ENCODE measurements around the gene MRRF.

MRRF gene

GRCh38 chr9:122218071-122218934 lies 46.4 kb upstream of the MRRF start:
- TF ChIP-seq TAF1 (IDR thresholded peaks at IDR 0.05; ENCODE audit: borderline replicate concordance, insufficient read depth, low read length) (no peak), FOXP2 (optimal IDR thresholded peaks at IDR 0.05; ENCODE audit: borderline replicate concordance, extremely low read depth, extremely low read length, insufficient read depth) (no peak), POLR2AphosphoS5 (IDR thresholded peaks at IDR 0.05; ENCODE audit: low read depth, low read length) (no peak)

GRCh38 chr9:122218935-122219855 lies 45.5 kb upstream of the MRRF start:
- TF ChIP-seq REST (IDR thresholded peaks at IDR 0.05; ENCODE audit: insufficient read depth in 1 of 2, low read depth in 2 of 2, low read length in 2 of 2) (no peak), TAF1 (IDR thresholded peaks at IDR 0.05; ENCODE audit: borderline replicate concordance, insufficient read depth, low read length) (no peak), SIN3A (IDR thresholded peaks at IDR 0.05; ENCODE audit: borderline replicate concordance, insufficient read depth, low read length) (no peak), FOXP2 (optimal IDR thresholded peaks at IDR 0.05; ENCODE audit: borderline replicate concordance, extremely low read depth, extremely low read length, insufficient read depth) (no peak), POLR2AphosphoS5 (IDR thresholded peaks at IDR 0.05; ENCODE audit: low read depth, low read length) (no peak)

- TF ChIP-seq POLR2AphosphoS5 (IDR thresholded peaks at IDR 0.05; ENCODE audit: low read depth, low read length) (no peak), FOXP2 (optimal IDR thresholded peaks at IDR 0.05; ENCODE audit: borderline replicate concordance, extremely low read depth, extremely low read length, insufficient read depth) (no peak), REST (IDR thresholded peaks at IDR 0.05; ENCODE audit: insufficient read depth in 1 of 2, low read depth in 2 of 2, low read length in 2 of 2) (no peak), SIN3A (IDR thresholded peaks at IDR 0.05; ENCODE audit: borderline replicate concordance, insufficient read depth, low read length) (no peak), TAF1 (IDR thresholded peaks at IDR 0.05; ENCODE audit: borderline replicate concordance, insufficient read depth, low read length) (no peak)
Measured at GRCh38 chr9:122219856-122220672, 44.6 kb upstream of the MRRF start.

GRCh38 chr9:122220673-122221182 lies 44.0 kb upstream of the MRRF start:
- TF ChIP-seq SIN3A (IDR thresholded peaks at IDR 0.05; ENCODE audit: borderline replicate concordance, insufficient read depth, low read length) (no peak), FOXP2 (optimal IDR thresholded peaks at IDR 0.05; ENCODE audit: borderline replicate concordance, extremely low read depth, extremely low read length, insufficient read depth) (no peak), POLR2AphosphoS5 (IDR thresholded peaks at IDR 0.05; ENCODE audit: low read depth, low read length) (no peak), REST (IDR thresholded peaks at IDR 0.05; ENCODE audit: insufficient read depth in 1 of 2, low read depth in 2 of 2, low read length in 2 of 2) (no peak)
